ENCODE results near the gene OR51F1.
"Not testable (repeated sequence)": the region's sequence is repeated elsewhere in the genome, so short reads cannot be mapped to it uniquely, and the experiment has no call there.

OR51F1 gene

DNA sequence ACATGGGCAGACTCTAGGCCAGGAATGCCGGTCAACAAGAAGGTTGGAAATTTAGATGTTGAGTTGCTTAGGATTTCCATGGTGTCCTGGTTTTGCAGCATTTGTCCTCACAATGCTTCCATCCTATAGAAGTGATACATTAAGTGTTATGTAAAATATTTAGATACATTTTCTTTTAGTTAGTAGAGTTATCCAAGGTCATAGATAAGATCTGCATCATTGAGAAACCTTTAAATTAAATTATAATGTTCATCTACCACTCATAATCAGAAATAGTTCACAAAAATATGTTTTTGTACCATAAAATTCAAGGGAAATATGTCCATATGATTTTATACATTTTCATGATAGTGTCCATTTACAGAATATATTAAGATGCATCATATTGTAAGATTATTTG is at the start of gene OR51F1:
OR51F1 (minus strand) TSS at position 101 of the 400 bp plus-strand sequence; CDS start at position 101, 0 bp downstream.
- peaks cover 18% of the 10 kb centered on the region for H3K27me3 Mint-ChIP-seq
- H3K9me3 Mint-ChIP-seq, result no peaks in the 10 kb centered on the region
- no peaks in the 10 kb centered on the region for H3K4me1 Mint-ChIP-seq
- ATAC-seq (no peak), DNase-seq (no peak)
- no peak within 1 kb of the TSS for H3K27ac Mint-ChIP-seq
- no peak within 1 kb of the TSS for H3K4me3 Mint-ChIP-seq

DNA sequence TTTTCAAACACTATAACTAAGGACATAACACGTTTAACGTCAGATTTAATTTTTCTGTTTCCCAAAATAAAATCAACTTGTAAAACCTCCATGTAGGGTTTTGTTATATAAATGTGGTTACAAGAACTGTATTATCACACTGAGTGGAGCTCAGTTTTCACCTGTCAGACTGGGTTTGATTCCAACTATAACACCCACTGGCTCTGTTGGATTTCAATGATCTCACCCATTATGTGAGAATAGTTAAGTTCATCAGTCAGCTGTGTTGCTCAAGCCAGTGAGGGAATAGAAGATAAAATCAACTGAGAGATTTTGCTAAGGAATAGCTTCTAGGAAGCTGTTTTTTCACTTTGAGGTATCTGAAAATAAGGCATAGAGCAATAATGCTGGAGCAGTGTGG is 39.5 kb upstream of the OR51F1 start:
- H3K9me3 Mint-ChIP-seq, result no peaks in the 10 kb centered on the region
- no peaks in the 10 kb centered on the region for H3K4me1 Mint-ChIP-seq
- H3K27ac Mint-ChIP-seq, result no peak overlapping the region
- no peak overlapping the region for H3K4me3 Mint-ChIP-seq
- no peak for ATAC-seq
- DNase-seq, result no peak
- H3K27me3 Mint-ChIP-seq, result no peaks in the 10 kb centered on the region

GRCh38 chr11:4808476-4808875 is 38.7 kb upstream of the OR51F1 start:
- Mint-ChIP-seq H3K27me3 (peaks cover 7% of the 10 kb centered on the region), H3K27ac (no peak overlapping the region), H3K4me3 (no peak overlapping the region), H3K9me3 (no peaks in the 10 kb centered on the region), H3K4me1 (no peaks in the 10 kb centered on the region)
- ATAC-seq (no peak), DNase-seq (no peak)

- peaks cover 10% of the 10 kb centered on the region for H3K27me3 Mint-ChIP-seq
- no peaks in the 10 kb centered on the region for H3K4me1 Mint-ChIP-seq
- H3K9me3 Mint-ChIP-seq, result no peaks in the 10 kb centered on the region
- H3K27ac Mint-ChIP-seq, result no peak within 1 kb of the TSS
- DNase-seq (no peak), ATAC-seq (no peak)
- no peak within 1 kb of the TSS for H3K4me3 Mint-ChIP-seq
Measured at GRCh38 chr11:4804280-4804679, 34.5 kb upstream of the OR51F1 start, which contains the start of gene OR52R1. Gene OR52R1, minus strand, starts transcription at chr11:4804380. Its CDS starts 0 bp downstream, at chr11:4804380.

DNA sequence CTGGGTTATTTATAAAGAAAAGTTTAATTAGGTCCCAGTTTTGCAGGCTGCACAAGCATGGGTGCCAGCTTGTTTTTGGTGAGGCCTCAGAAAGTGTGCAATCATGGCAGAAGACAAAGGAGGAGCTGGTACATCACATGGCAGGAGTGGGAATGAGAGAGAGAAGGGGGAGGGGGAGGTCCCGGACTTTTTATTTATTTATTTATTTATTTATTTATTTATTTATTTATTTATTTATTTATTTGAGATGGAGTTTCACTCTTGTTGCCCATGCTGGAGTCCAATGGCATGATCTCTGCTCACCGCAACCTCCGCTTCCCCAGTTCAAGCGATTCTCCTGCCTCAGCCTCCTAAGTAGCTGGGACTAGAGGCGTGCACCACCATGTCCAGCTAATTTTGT is 31.6 kb upstream of the OR51F1 start:
- not testable (repeated sequence) for H3K27ac Mint-ChIP-seq, DNase-seq

GRCh38 chr11:4798427-4799183 is 28.9 kb upstream of the OR51F1 start:
- ATAC-seq (no peak), DNase-seq (no peak)
- Mint-ChIP-seq H3K4me3 (no peak overlapping the region), H3K27ac (no peak overlapping the region), H3K4me1 (no peaks in the 10 kb centered on the region), H3K9me3 (no peaks in the 10 kb centered on the region), H3K27me3 (peaks cover 5% of the 10 kb centered on the region)

More for the DNA sequence above, 31.6 kb upstream of the OR51F1 start:
- H3K4me3 Mint-ChIP-seq, ATAC-seq, H3K4me1 Mint-ChIP-seq, H3K9me3 Mint-ChIP-seq: not testable (repeated sequence)
- peaks cover 10% of the 10 kb centered on the region for H3K27me3 Mint-ChIP-seq

- H3K9me3 Mint-ChIP-seq, result no peaks in the 10 kb centered on the region
- no peak for ATAC-seq
- H3K27me3 Mint-ChIP-seq, result no peaks in the 10 kb centered on the region
- no peak overlapping the region for H3K4me3 Mint-ChIP-seq
- H3K27ac Mint-ChIP-seq, result no peak overlapping the region
- H3K4me1 Mint-ChIP-seq, result no peaks in the 10 kb centered on the region
- DNase-seq, result no peak
Measured at GRCh38 chr11:4797206-4797605, 27.5 kb upstream of the OR51F1 start.

DNA sequence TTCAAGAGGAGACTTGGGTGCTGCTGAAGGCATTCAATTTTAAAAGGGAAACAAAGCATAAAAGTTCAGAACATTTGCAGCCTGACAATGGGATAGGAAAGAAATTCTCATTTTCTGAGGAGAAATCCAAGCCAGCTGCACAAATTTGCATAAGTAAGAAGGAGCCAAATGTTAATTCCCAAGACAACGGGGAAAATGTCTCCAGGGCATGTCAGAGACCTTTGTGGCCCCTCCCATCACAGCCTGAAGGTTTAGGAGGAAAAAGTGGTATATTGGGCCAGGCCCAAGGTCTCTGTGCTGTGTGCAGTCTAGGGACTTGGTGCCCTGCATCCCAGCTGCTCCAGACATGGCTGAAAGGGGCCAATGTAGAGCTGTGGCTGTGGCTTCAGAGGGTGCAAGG is 12.7 kb upstream of the OR51F1 start:
- no peak for DNase-seq
- peaks cover 13 to 15% of the 10 kb centered on the region in 2 donors for H3K9me3 Mint-ChIP-seq
- H3K4me1 Mint-ChIP-seq, result no peaks in the 10 kb centered on the region
- ATAC-seq, result no peak
- no peak overlapping the region for H3K4me3 Mint-ChIP-seq
- H3K27ac Mint-ChIP-seq, result no peak overlapping the region
- H3K27me3 Mint-ChIP-seq, result peaks cover 9% of the 10 kb centered on the region

GRCh38 chr11:4768094-4768493 is 1.6 kb downstream of the OR51F1 start:
- H3K27me3 Mint-ChIP-seq, result peaks cover 18% of the 10 kb centered on the region
- DNase-seq (no peak), ATAC-seq (no peak)
- no peak overlapping the region for H3K27ac Mint-ChIP-seq
- H3K9me3 Mint-ChIP-seq, result no peaks in the 10 kb centered on the region
- no peak overlapping the region for H3K4me3 Mint-ChIP-seq
- no peaks in the 10 kb centered on the region for H3K4me1 Mint-ChIP-seq

DNA sequence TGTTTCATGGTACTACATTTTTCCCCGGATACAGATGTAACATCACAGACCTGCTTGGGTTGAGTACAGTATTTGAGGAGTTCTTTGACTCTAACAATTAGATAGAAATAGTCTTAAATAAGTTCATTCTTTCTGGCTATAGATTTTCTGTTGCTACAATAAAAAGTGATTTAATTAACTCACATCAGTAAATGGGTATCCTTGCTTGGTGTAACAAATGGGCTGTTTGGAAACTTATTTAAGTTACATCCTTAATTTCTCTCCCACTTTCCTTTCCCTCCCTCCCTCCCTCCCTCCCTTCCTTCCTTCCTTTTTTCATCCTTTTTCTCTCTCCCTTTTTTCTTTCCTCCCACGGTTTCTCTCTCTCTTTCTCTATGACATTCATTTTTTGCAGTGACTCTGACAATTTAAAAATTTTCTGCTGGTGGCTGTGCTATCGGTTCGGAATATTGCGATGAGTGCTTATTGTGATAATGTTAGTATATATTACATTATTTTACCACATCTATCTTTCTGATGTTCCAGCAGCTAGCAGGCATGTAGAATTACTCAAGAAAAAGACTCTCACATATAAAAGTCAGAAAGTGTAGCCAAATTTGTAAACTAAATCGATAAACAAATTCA is 3.2 kb downstream of the OR51F1 start:
- Mint-ChIP-seq H3K27me3 (peaks cover 18% of the 10 kb centered on the region), H3K27ac (no peak overlapping the region), H3K4me3 (no peak overlapping the region), H3K4me1 (no peaks in the 10 kb centered on the region), H3K9me3 (no peaks in the 10 kb centered on the region)
- no peak for ATAC-seq
- DNase-seq, result no peak

GRCh38 chr11:4763096-4763495 is 6.6 kb downstream of the OR51F1 start:
- H3K4me3 Mint-ChIP-seq, result no peak overlapping the region
- H3K27ac Mint-ChIP-seq, result no peak overlapping the region
- no peaks in the 10 kb centered on the region for H3K27me3 Mint-ChIP-seq
- no peak for ATAC-seq
- no peak for DNase-seq
- H3K9me3 Mint-ChIP-seq, result no peaks in the 10 kb centered on the region
- no peaks in the 10 kb centered on the region for H3K4me1 Mint-ChIP-seq

GRCh38 chr11:4751201-4751600 is 18.5 kb downstream of the OR51F1 start:
- ATAC-seq, result no peak
- H3K9me3 Mint-ChIP-seq, result no peaks in the 10 kb centered on the region

GRCh38 chr11:4748438-4748837 is 21.3 kb downstream of the OR51F1 start:
- peaks cover 16% of the 10 kb centered on the region for H3K27me3 Mint-ChIP-seq
- no peaks in the 10 kb centered on the region for H3K9me3 Mint-ChIP-seq
- ATAC-seq (no peak), DNase-seq (no peak)
- no peaks in the 10 kb centered on the region for H3K4me1 Mint-ChIP-seq
- no peak overlapping the region for H3K4me3 Mint-ChIP-seq
- H3K27ac Mint-ChIP-seq, result no peak overlapping the region

More at GRCh38 chr11:4751201-4751600, 18.5 kb downstream of the OR51F1 start:
- no peak overlapping the region for H3K27ac Mint-ChIP-seq
- DNase-seq, result no peak
- H3K27me3 Mint-ChIP-seq, result peaks cover 16% of the 10 kb centered on the region
- no peak overlapping the region for H3K4me3 Mint-ChIP-seq
- no peaks in the 10 kb centered on the region for H3K4me1 Mint-ChIP-seq

DNA sequence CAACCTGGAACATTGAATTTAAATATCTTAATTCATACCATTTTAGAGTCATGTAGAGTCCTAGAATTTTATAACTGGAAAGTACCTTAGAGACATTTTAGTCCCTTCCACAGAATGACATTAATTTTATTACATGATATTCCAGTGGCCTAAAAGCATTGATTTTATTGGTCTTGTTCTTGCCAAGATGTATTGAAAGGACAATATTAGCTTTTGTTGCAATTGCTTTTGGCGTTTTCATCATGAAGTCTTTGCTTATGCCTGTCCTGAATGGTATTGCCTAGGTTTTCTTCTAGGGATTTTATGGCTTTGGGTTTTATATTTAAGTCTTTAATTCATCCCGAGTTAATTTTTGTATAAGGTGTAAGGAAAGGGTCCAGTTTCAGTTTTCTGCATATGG is 29.0 kb downstream of the OR51F1 start:
- H3K27me3 Mint-ChIP-seq, result peaks cover 15% of the 10 kb centered on the region
- no peak for DNase-seq
- no peak overlapping the region for H3K4me3 Mint-ChIP-seq
- H3K27ac Mint-ChIP-seq, result no peak overlapping the region
- H3K4me1 Mint-ChIP-seq, result no peaks in the 10 kb centered on the region
- H3K9me3 Mint-ChIP-seq, result no peaks in the 10 kb centered on the region
- ATAC-seq, result no peak

DNA sequence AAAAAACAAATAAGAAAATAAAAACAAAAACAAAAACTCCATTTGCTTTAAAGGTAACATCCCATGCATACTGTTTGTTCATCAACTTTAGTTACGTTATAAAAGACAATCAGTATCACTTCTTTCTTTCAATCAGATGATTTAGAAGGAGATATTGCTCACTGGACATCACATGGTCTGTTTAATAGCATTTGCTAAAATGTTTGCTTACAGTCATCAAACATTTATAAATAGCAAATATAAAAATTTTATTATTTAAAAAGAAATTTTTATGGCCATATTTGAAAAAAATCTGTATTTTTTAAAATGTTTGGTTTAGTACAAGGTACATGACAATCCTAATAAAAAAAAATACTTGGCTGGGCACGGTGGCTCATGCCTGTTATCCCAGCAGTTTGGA is 42.6 kb downstream of the OR51F1 start:
- H3K4me3 Mint-ChIP-seq, result no peak overlapping the region
- ATAC-seq (no peak), DNase-seq (no peak)
- H3K4me1 Mint-ChIP-seq, result no peaks in the 10 kb centered on the region
- H3K27me3 Mint-ChIP-seq, result no peaks in the 10 kb centered on the region
- H3K27ac Mint-ChIP-seq, result no peak overlapping the region
- no peaks in the 10 kb centered on the region for H3K9me3 Mint-ChIP-seq

All from stimulated activated naive CD8-positive, alpha-beta T cell treated with anti-CD3 and anti-CD28 coated beads, Interleukin-15, amount 100 ng/mL, for 72 hours (primary cell).